K562 (cell line): ENCODE measurements around the gene CCDC90B. TPM values are rescaled to one million over a fixed set of nuclear protein-coding genes. Genes with fewer than 3 reads are reported as not detected.

Experiments
- ATAC-seq: fragments of 200-7000 bp; cut with Tn5 transposase; 3 replicates; pipeline ENCODE4 v1.9.1; 2020; ENCODE audit warnings: moderate library complexity
- BruUV-seq: library from RNA; stranded (reverse); fragments of 400-500 nt; replicated peaks from 2 replicates; lab custom pipeline; 2021; lab: Mats Ljungman, UMichigan
- CTCF ChIA-PET: fragments of 300-600 bp; formaldehyde crosslinking; extraction: SDS; loops from one replicate; lab custom pipeline; 2021; ENCODE audit warnings: low intra/inter-chr PET ratio; lab: Yijun Ruan, JAX
- POLR2A ChIA-PET: fragments of 300-600, 350-650 bp; sonication (Branson Sonifier 250); formaldehyde crosslinking; extraction: SDS; loops from one replicate; lab custom pipeline; 2021; ENCODE audit warnings: antibody characterized with exemption, inconsistent platforms; lab: Yijun Ruan, JAX
- DNase-seq, 4 experiments: peaks; one replicate each; pipeline versions ENCODE4 v3.0.0 to v3.0.0-alpha.2; 2011 to 2018; ENCODE audit warnings: low spot score in 3 of 4, mixed read lengths in 3 of 4; ENCODE audit errors: extremely low read depth in 1 of 4
- FAIRE-seq: peaks from 2 replicates; lab custom pipeline; 2011; peaks lifted over from hg19 to GRCh38; lab: Jason Lieb, UNC
- H2AFZ ChIP-seq: 2 replicates; pipeline ENCODE4 v1.6.0; 2011; ENCODE audit warnings: low read depth, low read length, control low read depth, inconsistent platforms
- H3K27ac ChIP-seq: fragments of 200-600 bp; 3 replicates; pipeline ENCODE4 v1.8.0; 2011; ENCODE audit warnings: low read depth, mild to moderate bottlenecking, control low read depth, inconsistent platforms, low read length, moderate library complexity, mixed read lengths; ENCODE audit errors: extremely low read depth
- H3K27me3 ChIP-seq, 2 experiments: fragments of 300-600 bp in 1 of 2; 2 replicates in 1 of 2; 3 replicates in 1 of 2; pipeline versions ENCODE4 v1.6.0 to v1.8.0; 2011; ENCODE audit warnings: inconsistent platforms in 2 of 2, low read length in 2 of 2, mild to moderate bottlenecking in 1 of 2, mixed read lengths in 1 of 2, moderate library complexity in 1 of 2; ENCODE audit not compliant: control insufficient read depth in 2 of 2, insufficient read depth in 2 of 2
- H3K36me3 ChIP-seq: fragments of 300-600 bp; 3 replicates; pipeline ENCODE4 v1.8.0; 2011; ENCODE audit warnings: mild to moderate bottlenecking, low read length, inconsistent platforms; ENCODE audit not compliant: control insufficient read depth, insufficient read depth
- H3K4me1 ChIP-seq, 2 experiments: fragments of 200-600 bp in 1 of 2; replicated peaks in 1 of 2; 2 replicates in 1 of 2; 3 replicates in 1 of 2; pipeline versions ENCODE4 v1.5.1 to v1.8.0; 2011; ENCODE audit warnings: inconsistent platforms in 2 of 2, low read length in 2 of 2, mild to moderate bottlenecking in 1 of 2, mixed read lengths in 1 of 2, moderate library complexity in 1 of 2; ENCODE audit not compliant: control insufficient read depth in 2 of 2, insufficient read depth in 2 of 2
- H3K4me2 ChIP-seq: 2 replicates; pipeline ENCODE4 v1.6.1; 2011; ENCODE audit warnings: low read length, control low read depth, inconsistent platforms, mixed read lengths; ENCODE audit not compliant: insufficient read depth
- H3K4me3 ChIP-seq: fragments of 200-600 bp; sonication (generic), shearing (Covaris generic); 2 replicates; pipeline ENCODE4 v1.5.1; 2016; ENCODE audit warnings: control low read depth, inconsistent platforms
- H3K79me2 ChIP-seq: fragments of 200-600 bp; 3 replicates; pipeline ENCODE4 v1.8.0; 2011; ENCODE audit warnings: low read length, inconsistent platforms; ENCODE audit not compliant: control insufficient read depth, insufficient read depth
- H3K9ac ChIP-seq, 2 experiments: 2 replicates each; pipeline versions ENCODE4 v1.6.0 to v1.6.1; 2011; ENCODE audit warnings: low read depth in 2 of 2, low read length in 2 of 2, control low read depth in 1 of 2, inconsistent platforms in 1 of 2, mild to moderate bottlenecking in 1 of 2, mixed read lengths in 1 of 2; ENCODE audit not compliant: insufficient read depth in 1 of 2
- H3K9me1 ChIP-seq: one replicate; pipeline ENCODE4 v1.6.0; 2011; ENCODE audit warnings: inconsistent platforms, mild to moderate bottlenecking, low read length, moderate library complexity; ENCODE audit not compliant: control insufficient read depth, insufficient read depth
- H3K9me3 ChIP-seq: replicated peaks from 2 replicates; pipeline ENCODE4 v1.5.1; 2011; ENCODE audit warnings: low read depth, low read length, inconsistent platforms; ENCODE audit not compliant: control insufficient read depth, insufficient read depth
- H4K20me1 ChIP-seq: replicated peaks from 2 replicates; pipeline ENCODE4 v1.6.1; 2011; ENCODE audit warnings: low read length, inconsistent platforms, mixed read lengths; ENCODE audit not compliant: control insufficient read depth, insufficient read depth
- ARID2 ChIP-seq: fragments of 450-650 bp; IDR thresholded peaks from 2 replicates; pipeline ENCODE4 v1.6.1; 2017; ENCODE audit warnings: antibody characterized with exemption, mild to moderate bottlenecking
- BRD4 ChIP-seq: fragments of 200-600 bp; sonication (generic); IDR thresholded peaks from 2 replicates; pipeline ENCODE4 v1.6.1; 2017; ENCODE audit warnings: inconsistent platforms
- C11orf30 ChIP-seq: fragments of 450-650 bp; IDR thresholded peaks from 2 replicates; pipeline ENCODE4 v1.6.1; 2016; ENCODE audit warnings: low read depth, mild to moderate bottlenecking
- CCNT2 ChIP-seq: IDR thresholded peaks from 2 replicates; pipeline ENCODE4 v1.6.1; 2011; ENCODE audit warnings: borderline replicate concordance, low read depth, mild to moderate bottlenecking, moderate library complexity, mixed read lengths, low read length; ENCODE audit not compliant: insufficient read length; ENCODE audit errors: extremely low read depth
- ERF ChIP-seq: fragments of 450-650 bp; formaldehyde crosslinking; IDR thresholded peaks from 2 replicates; pipeline ENCODE4 v1.4.0; 2020; ENCODE audit warnings: mild to moderate bottlenecking, mixed read lengths
- FOXA1 ChIP-seq: fragments of 450-650 bp; IDR thresholded peaks from 2 replicates; pipeline ENCODE4 v1.6.1; 2016; ENCODE audit warnings: mild to moderate bottlenecking, borderline replicate concordance
- HNRNPL ChIP-seq: fragments of 200-400 bp; formaldehyde crosslinking; IDR thresholded peaks from 2 replicates; pipeline ENCODE4 v1.6.1; 2017; ENCODE audit warnings: low read depth, mild to moderate bottlenecking, low read length
- KDM2B ChIP-seq: fragments of 250-450 bp; sonication (Bioruptor Pico); IDR thresholded peaks from 2 replicates; pipeline ENCODE4 v1.8.0; 2021; ENCODE audit warnings: mild to moderate bottlenecking, moderate library complexity
- MAFG ChIP-seq: fragments of 450-650 bp; conservative IDR thresholded peaks from 2 replicates; pipeline ENCODE4 v1.6.1; 2016; ENCODE audit warnings: missing genetic modification characterization, missing compliant biosample characterization
- MAFK ChIP-seq: IDR thresholded peaks from 2 replicates; pipeline ENCODE4 v1.6.1; 2011; ENCODE audit warnings: low read length, improper control_type of control experiment
- MYNN ChIP-seq, 2 experiments: sonication (generic); formaldehyde crosslinking in 1 of 2; IDR thresholded peaks; 2 replicates each; pipeline versions ENCODE4 v1.5.0 to v1.6.1; 2016 to 2020; ENCODE audit warnings: antibody characterized with exemption in 1 of 2, missing genetic modification reagents in 1 of 2
- OTX1 ChIP-seq: fragments of 450-650 bp; formaldehyde crosslinking; IDR thresholded peaks from 2 replicates; pipeline ENCODE4 v1.4.0; 2022; ENCODE audit warnings: mild to moderate bottlenecking
- PTRF ChIP-seq: fragments of 450-650 bp; IDR thresholded peaks from 2 replicates; pipeline ENCODE4 v1.6.1; 2016; ENCODE audit warnings: mild to moderate bottlenecking, missing genetic modification characterization, missing compliant biosample characterization
- RBM15 ChIP-seq: fragments of 200-400 bp; formaldehyde crosslinking; IDR thresholded peaks from 2 replicates; pipeline ENCODE4 v1.6.1; 2018; ENCODE audit warnings: mild to moderate bottlenecking, low read length, moderate library complexity; ENCODE audit not compliant: insufficient read depth
- RFX1 ChIP-seq: fragments of 450-650 bp; IDR thresholded peaks from 2 replicates; pipeline ENCODE4 v1.6.1; 2016; ENCODE audit warnings: mild to moderate bottlenecking, moderate library complexity
- RFX5 ChIP-seq: IDR thresholded peaks from 2 replicates; pipeline ENCODE4 v1.6.1; 2011; ENCODE audit warnings: low read depth, mild to moderate bottlenecking, improper control_type of control experiment, low read length
- SIN3A ChIP-seq, 2 experiments: fragments of 150-350 bp in 1 of 2; IDR thresholded peaks; 2 replicates each; pipeline ENCODE4 v1.6.1; 2011 to 2016; ENCODE audit warnings: borderline replicate concordance in 2 of 2, low read depth in 2 of 2, low read length in 2 of 2, mild to moderate bottlenecking in 2 of 2, moderate library complexity in 2 of 2; ENCODE audit not compliant: control insufficient read depth in 1 of 2
- SPI1 ChIP-seq: IDR thresholded peaks from 2 replicates; pipeline ENCODE4 v1.6.1; 2011; ENCODE audit warnings: low read depth, low read length, control low read depth, borderline replicate concordance
- STAT5B ChIP-seq: fragments of 250-450 bp; sonication (Bioruptor Pico); IDR thresholded peaks from 2 replicates; pipeline ENCODE4 v1.8.0; 2021; ENCODE audit warnings: mild to moderate bottlenecking, inconsistent platforms
- TAL1 ChIP-seq: fragments of 450-650 bp; IDR thresholded peaks from 2 replicates; pipeline ENCODE4 v1.6.1; 2016; ENCODE audit warnings: mild to moderate bottlenecking
- TCF7 ChIP-seq: sonication (generic); IDR thresholded peaks from 2 replicates; pipeline ENCODE4 v1.6.1; 2016; ENCODE audit warnings: antibody characterized with exemption, borderline replicate concordance
- ZNF436 ChIP-seq: fragments of 250-450, 450-650 bp; sonication (Bioruptor Pico); formaldehyde crosslinking; IDR thresholded peaks from 2 replicates; pipeline ENCODE4 v1.7.0; 2020; ENCODE audit warnings: mild to moderate bottlenecking
- ZNF75A ChIP-seq: fragments of 450-650 bp; formaldehyde crosslinking; IDR thresholded peaks from 2 replicates; pipeline ENCODE4 v1.4.0; 2020; ENCODE audit warnings: mild to moderate bottlenecking
- ZSCAN32 ChIP-seq: fragments of 450-650 bp; formaldehyde crosslinking; IDR thresholded peaks from 2 replicates; pipeline ENCODE4 v1.4.0; 2020; ENCODE audit warnings: mild to moderate bottlenecking, moderate library complexity
- WGBS: fragments of 100-300 bp; shearing (Covaris generic); methylation state at CpG from one replicate; pipeline ENCODE4 v1.1.6; 2016; ENCODE audit warnings: low coverage, mixed read lengths; ENCODE audit not compliant: insufficient coverage; ENCODE audit errors: missing lambda C conversion rate; 5-methylcytosine and 5-hydroxymethylcytosine counted together
- in situ Hi-C: fragments of 300-500 bp; cut with MboI; formaldehyde crosslinking; loops from 4 replicates; pipeline ENCODE4 v1.15.0; 2018; ENCODE audit warnings: inconsistent platforms, mixed read lengths
- intact Hi-C: fragments of 100-400 bp; cut with micrococcal nuclease; formaldehyde crosslinking; loops from 2 replicates; pipeline ENCODE4 v1.14.2; 2022
- polyA plus RNA-seq, 8 experiments: library from polyadenylated mRNA; depleted of rRNA in 4 of 8; stranded (reverse) in 5 of 8; unstranded in 3 of 8; fragments of >200 nt; fragmentation: Nextera tagmentation in 2 of 8; fragmentation: Illumina TruSeq in 1 of 8; extraction: Ambion mirVana in 2 of 8; extraction: Trizol in 1 of 8; gene quantifications; 2 replicates each; pipeline versions ENCODE4 v1.2.1 to v1.2.3, GENCODE V29; 2011 to 2014; ENCODE audit warnings: inconsistent platforms in 1 of 8, missing spikeins in 1 of 8
- total RNA-seq, 7 experiments: library from RNA; depleted of rRNA in 6 of 7; stranded (reverse); fragments of >200 nt in 6 of 7; fragmentation: Illumina TruSeq in 2 of 7; extraction: Trizol in 2 of 7; gene quantifications; 2 replicates each; pipeline versions ENCODE4 v1.2.1 to v1.2.3, GENCODE V29; 2011 to 2021; ENCODE audit warnings: low replicate concordance in 1 of 7
- TF ChIP-seq, protein P1 (sequence below): sonication (generic); formaldehyde crosslinking; IDR thresholded peaks from 2 replicates; pipeline ENCODE4 v1.8.0; 2022; ENCODE audit warnings: mild to moderate bottlenecking, missing genetic modification reagents
- TF ChIP-seq, protein P2 (sequence below): sonication (generic); IDR thresholded peaks from 2 replicates; pipeline ENCODE4 v1.6.1; 2016

The CCDC90B gene
- total and polyA plus RNA-seq, 9 of the 15 experiments (the other 6 are each of a cell fraction or from before 2014, with no cell fraction given): 26.6 to 63.6 (median 51.8) TPM

GRCh38 chr11:83223457-83223856 is 62.7 kb downstream of the CCDC90B start:
- Histone ChIP-seq H3K4me2 (no peak overlapping the region), H3K9me1 (no peaks in the 10 kb centered on the region), H3K79me2 (no peaks in the 10 kb centered on the region), H3K4me1 (no peaks in the 10 kb centered on the region), H3K9ac (no peak overlapping the region), H3K4me3 (no peak overlapping the region), H3K36me3 (no peaks in the 10 kb centered on the region), H2AFZ (no peak overlapping the region), H3K27ac (no peak overlapping the region), H3K9me3 (0 out of 2 replicates have a peak, but pooled peaks cover 1% of the 10 kb centered on the region), H4K20me1 (no peaks in the 10 kb centered on the region), H3K27me3 (0 out of 5 replicates have a peak, but pooled peaks cover 2 to 6% of the 10 kb centered on the region in 2 experiments)
- POLR2A ChIA-PET: interaction anchor here (0.9 kb wide), 1 partner anchor 176 kb away, joined by 3 read pairs; no protein-coding TSS in a partner anchor
- WGBS: 12% methylated on average over 2 of the region's 2 CpGs
- ATAC-seq (no peak), FAIRE-seq (no peak), DNase-seq (no peak)
- in situ Hi-C loops (no loop called here), intact Hi-C loops (no loop called here)
- BruUV-seq: no TSS peak
- CTCF ChIA-PET: no interaction called here
- peak; percentile 73 for TF ChIP-seq MAFG (tag)
- peak; percentile 60; the same call in 1 of the 2 replicates for TF ChIP-seq MAFK
- no peak for TF ChIP-seq MYNN (IDR thresholded peaks at IDR 0.05)
- no peak for TF ChIP-seq MYNN (CRISPR knock-in tag; IDR thresholded peaks at IDR 0.05)
- TF ChIP-seq FOXA1: no peak
- peak; percentile 86 for TF ChIP-seq C11orf30
- no peak for TF ChIP-seq SPI1
- no peak for TF ChIP-seq CCNT2
- no peak for TF ChIP-seq ERF (CRISPR knock-in tag)
- TF ChIP-seq TAL1: no peak
- TF ChIP-seq KDM2B: no peak
- TF ChIP-seq RFX1: no peak
- no peak for TF ChIP-seq OTX1 (CRISPR knock-in tag)
- TF ChIP-seq, protein P1, sequence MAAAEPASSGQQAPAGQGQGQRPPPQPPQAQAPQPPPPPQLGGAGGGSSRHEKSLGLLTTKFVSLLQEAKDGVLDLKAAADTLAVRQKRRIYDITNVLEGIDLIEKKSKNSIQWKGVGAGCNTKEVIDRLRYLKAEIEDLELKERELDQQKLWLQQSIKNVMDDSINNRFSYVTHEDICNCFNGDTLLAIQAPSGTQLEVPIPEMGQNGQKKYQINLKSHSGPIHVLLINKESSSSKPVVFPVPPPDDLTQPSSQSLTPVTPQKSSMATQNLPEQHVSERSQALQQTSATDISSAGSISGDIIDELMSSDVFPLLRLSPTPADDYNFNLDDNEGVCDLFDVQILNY (CRISPR knock-in tag): no peak
- TF ChIP-seq ZSCAN32 (CRISPR knock-in tag): no peak
- no peak for TF ChIP-seq BRD4
- no peak for TF ChIP-seq HNRNPL
- no peak for TF ChIP-seq ZNF75A (CRISPR knock-in tag)
- TF ChIP-seq, protein P2, sequence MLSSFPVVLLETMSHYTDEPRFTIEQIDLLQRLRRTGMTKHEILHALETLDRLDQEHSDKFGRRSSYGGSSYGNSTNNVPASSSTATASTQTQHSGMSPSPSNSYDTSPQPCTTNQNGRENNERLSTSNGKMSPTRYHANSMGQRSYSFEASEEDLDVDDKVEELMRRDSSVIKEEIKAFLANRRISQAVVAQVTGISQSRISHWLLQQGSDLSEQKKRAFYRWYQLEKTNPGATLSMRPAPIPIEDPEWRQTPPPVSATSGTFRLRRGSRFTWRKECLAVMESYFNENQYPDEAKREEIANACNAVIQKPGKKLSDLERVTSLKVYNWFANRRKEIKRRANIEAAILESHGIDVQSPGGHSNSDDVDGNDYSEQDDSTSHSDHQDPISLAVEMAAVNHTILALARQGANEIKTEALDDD: no peak
- TF ChIP-seq ARID2: no peak
- no peak for TF ChIP-seq PTRF
- TF ChIP-seq ZNF436 (CRISPR knock-in tag): no peak
- TF ChIP-seq RBM15: no peak
- no peak for TF ChIP-seq TCF7
- TF ChIP-seq STAT5B (CRISPR knock-in tag): no peak
- TF ChIP-seq RFX5: no peak
- no peak for TF ChIP-seq SIN3A (IDR thresholded peaks at IDR 0.05; ENCODE audit: borderline replicate concordance in 2 of 2, control insufficient read depth in 1 of 2, low read depth in 2 of 2, low read length in 2 of 2)
